HepG2 (cell line): ENCODE measurements around the gene CARD19. TPM values are rescaled to one million over a fixed set of nuclear protein-coding genes. Genes with fewer than 3 reads are reported as not detected.

Experiments
- AHR ChIP-seq: IDR thresholded peaks from 2 replicates; pipeline ENCODE4 v1.6.1; 2018; ENCODE audit warnings: missing genetic modification reagents, missing compliant biosample characterization
- ARID4A ChIP-seq: sonication (generic); formaldehyde crosslinking; IDR thresholded peaks from 2 replicates; pipeline ENCODE4 v1.5.0; 2020; ENCODE audit warnings: mild to moderate bottlenecking, missing genetic modification reagents, borderline replicate concordance
- ASH2L ChIP-seq: fragments of 300-600, 200-600 bp; sonication (generic); IDR thresholded peaks from 2 replicates; pipeline ENCODE4 v1.7.0; 2017; ENCODE audit warnings: low read depth, mild to moderate bottlenecking, moderate library complexity, mixed read lengths, low read length; ENCODE audit not compliant: insufficient read length
- BCL6 ChIP-seq: IDR thresholded peaks from 2 replicates; pipeline ENCODE4 v1.6.1; 2016; ENCODE audit warnings: missing genetic modification reagents, missing compliant biosample characterization
- FLYWCH1 ChIP-seq: sonication (generic); formaldehyde crosslinking; IDR thresholded peaks from 2 replicates; pipeline ENCODE4 v1.8.1; 2023; ENCODE audit warnings: mild to moderate bottlenecking, missing genetic modification reagents
- FOXJ3 ChIP-seq: sonication (generic); formaldehyde crosslinking; IDR thresholded peaks from 2 replicates; pipeline ENCODE4 v1.4.0; 2020; ENCODE audit warnings: missing genetic modification reagents, mild to moderate bottlenecking, borderline replicate concordance
- GPBP1L1 ChIP-seq: sonication (generic); formaldehyde crosslinking; IDR thresholded peaks from 2 replicates; pipeline ENCODE4 v1.5.0; 2020; ENCODE audit warnings: mild to moderate bottlenecking, missing genetic modification reagents
- PCBP2 ChIP-seq: fragments of 200-400 bp; formaldehyde crosslinking; optimal IDR thresholded peaks from 2 replicates; pipeline ENCODE3; 2018; ENCODE audit warnings: low read length, low read depth; ENCODE audit not compliant: poor library complexity, severe bottlenecking
- PHF20 ChIP-seq: sonication (generic); formaldehyde crosslinking; IDR thresholded peaks from 2 replicates; pipeline ENCODE4 v1.5.0; 2020; ENCODE audit warnings: mild to moderate bottlenecking, missing genetic modification reagents
- ZBTB21 ChIP-seq: sonication (generic); formaldehyde crosslinking; IDR thresholded peaks from 2 replicates; pipeline ENCODE4 v1.4.0; 2020; ENCODE audit warnings: missing genetic modification reagents
- ZBTB44 ChIP-seq: sonication (generic); formaldehyde crosslinking; IDR thresholded peaks from 2 replicates; pipeline ENCODE4 v1.4.0; 2020; ENCODE audit warnings: missing genetic modification reagents
- ZFX ChIP-seq: sonication (generic); formaldehyde crosslinking; IDR thresholded peaks from 2 replicates; pipeline ENCODE4 v1.4.0; 2020; ENCODE audit warnings: mild to moderate bottlenecking, low read depth, missing genetic modification reagents, moderate library complexity
- ZMYM4 ChIP-seq: sonication (generic); formaldehyde crosslinking; IDR thresholded peaks from 2 replicates; pipeline ENCODE4 v1.8.1; 2023; ENCODE audit warnings: mild to moderate bottlenecking, missing genetic modification reagents
- ZNF451 ChIP-seq: sonication (generic); formaldehyde crosslinking; IDR thresholded peaks from 2 replicates; pipeline ENCODE4 v1.5.0; 2020; ENCODE audit warnings: mild to moderate bottlenecking, missing genetic modification reagents
- ZNF503 ChIP-seq: sonication (generic); formaldehyde crosslinking; IDR thresholded peaks from 2 replicates; pipeline ENCODE4 v1.4.0; 2020; ENCODE audit warnings: missing genetic modification reagents
- ZSCAN25 ChIP-seq: sonication (generic); formaldehyde crosslinking; IDR thresholded peaks from 2 replicates; pipeline ENCODE4 v1.8.0; 2022; ENCODE audit warnings: mild to moderate bottlenecking, missing genetic modification reagents
- polyA plus RNA-seq, 8 experiments: library from polyadenylated mRNA; depleted of rRNA in 3 of 8; stranded (reverse) in 7 of 8; unstranded in 1 of 8; fragments of >200 nt; fragmentation: Illumina TruSeq in 4 of 8; extraction: Trizol in 4 of 8; gene quantifications; 2 replicates each; pipeline versions ENCODE4 v1.2.1 to v1.2.3, GENCODE V29; 2011 to 2016; ENCODE audit warnings: low read depth in 4 of 8, missing spikeins in 1 of 8, mixed read lengths in 1 of 8; ENCODE audit not compliant: insufficient read depth in 1 of 8
- total RNA-seq, 5 experiments: library from RNA; depleted of rRNA; stranded (reverse); fragments of >200 nt; fragmentation: Illumina TruSeq; extraction: Trizol; gene quantifications; 2 replicates each; pipeline ENCODE4 v1.2.3, GENCODE V29; 2016; ENCODE audit warnings: low read depth in 1 of 5

Gene CARD19
- total and polyA plus RNA-seq, 2 of the 13 experiments (the other 11 are each of a cell fraction or from before 2014, with no cell fraction given): 18.4 to 47.2 TPM

GRCh38 chr9:93061791-93062763, 33.9 kb upstream of the CARD19 start (continued):
- TF ChIP-seq ZNF503 (CRISPR knock-in tag) (peak; percentile 34; the same call in 1 of the 2 replicates), ZBTB21 (CRISPR knock-in tag) (no peak), ZBTB44 (CRISPR knock-in tag) (no peak), AHR (CRISPR knock-in tag) (no peak), ZMYM4 (peak; percentile 60), PHF20 (CRISPR knock-in tag) (no peak), FOXJ3 (CRISPR knock-in tag) (0 out of 2 replicates have a peak, but pooled peaks have one; percentile 19), GPBP1L1 (CRISPR knock-in tag) (no peak), ARID4A (CRISPR knock-in tag) (no peak; the same call in 1 of the 2 replicates), ZSCAN25 (CRISPR knock-in tag) (peak; percentile 86), PCBP2 (no peak), BCL6 (CRISPR knock-in tag) (0 out of 2 replicates have a peak, but pooled peaks have one; percentile 21), ASH2L (no peak), ZFX (CRISPR knock-in tag) (peak; percentile 73), ZNF451 (CRISPR knock-in tag) (no peak), FLYWCH1 (CRISPR knock-in tag) (no peak)
